HCT116 (cell line): ENCODE data around the gene EEPD1. TPM values are rescaled to one million over a fixed set of nuclear protein-coding genes. Genes with fewer than 3 reads are reported as not detected.

Experiments used
- ATAC-seq: fragments of 200-7000 bp; cut with Tn5 transposase; 2 replicates; pipeline ENCODE4 v1.9.1; 2020; ENCODE audit warnings: mild to moderate bottlenecking, moderate library complexity
- BruUV-seq: library from RNA; stranded (reverse); fragments of 400-500 nt; replicated peaks from 2 replicates; lab custom pipeline; 2021; lab: Mats Ljungman, UMichigan
- CTCF ChIA-PET: fragments of 300-600 bp; sonication (Branson Sonifier 250); formaldehyde crosslinking; loops from one replicate; lab custom pipeline; 2021; ENCODE audit warnings: antibody characterized with exemption; lab: Charles Lee
- POLR2A ChIA-PET: fragments of 300-600, 350-600 bp; sonication (Branson Sonifier 250); formaldehyde crosslinking; loops from one replicate; lab custom pipeline; 2021; ENCODE audit warnings: antibody characterized with exemption; lab: Charles Lee
- RAD21 ChIA-PET, 2 experiments: fragments of 300-600 bp; sonication (Branson Sonifier 250); formaldehyde crosslinking; loops; one replicate each; lab custom pipeline; 2023; ENCODE audit warnings: low total read pairs in 2 of 2; ENCODE audit not compliant: uncharacterized antibody in 2 of 2, unreplicated experiment in 2 of 2, low non-redundant PET in 1 of 2; lab: Charles Lee
- DNase-seq: peaks from one replicate; pipeline ENCODE4 v3.0.0-alpha.2; 2010; ENCODE audit warnings: low read depth, low spot score
- H2AFZ ChIP-seq: fragments of 200-600 bp; shearing (Covaris generic), sonication (generic); 2 replicates; pipeline ENCODE4 v1.6.1; 2017; ENCODE audit warnings: low read depth, mixed run types, mixed read lengths, antibody characterized with exemption, low read length; ENCODE audit not compliant: poor library complexity, severe bottlenecking
- H3K27ac ChIP-seq: 2 replicates; pipeline ENCODE4 v1.5.1; 2012; ENCODE audit warnings: low read depth, low read length
- H3K27me3 ChIP-seq: fragments of 200-600 bp; sonication (generic); 2 replicates; pipeline ENCODE4 v1.6.1; 2016; ENCODE audit warnings: mixed run types, low read length, mixed read lengths; ENCODE audit not compliant: insufficient read depth
- H3K36me3 ChIP-seq, 2 experiments: fragments of 200-500 bp in 1 of 2; fragments of 200-600 bp in 1 of 2; sonication (Bioruptor generic) in 1 of 2; sonication (generic) in 1 of 2; 2 replicates each; pipeline versions ENCODE4 v1.5.1 to v1.6.1; 2014 to 2016; ENCODE audit warnings: low read length in 2 of 2, inconsistent platforms in 1 of 2, mixed read lengths in 1 of 2, mixed run types in 1 of 2; ENCODE audit not compliant: insufficient read depth in 2 of 2, control insufficient read depth in 1 of 2
- H3K4me1 ChIP-seq, 2 experiments: fragments of 200-600 bp in 1 of 2; sonication (generic) in 1 of 2; 2 replicates each; pipeline versions ENCODE4 v1.5.1 to v1.6.1; 2012 to 2017; ENCODE audit warnings: low read length in 2 of 2, inconsistent platforms in 1 of 2, mild to moderate bottlenecking in 1 of 2, mixed read lengths in 1 of 2, mixed run types in 1 of 2, moderate library complexity in 1 of 2; ENCODE audit not compliant: insufficient read depth in 2 of 2, control insufficient read depth in 1 of 2
- H3K4me2 ChIP-seq: fragments of 200-600 bp; sonication (generic); 2 replicates; pipeline ENCODE4 v1.6.1; 2017; ENCODE audit warnings: mixed run types, low read length, mixed read lengths
- H3K4me3 ChIP-seq, 2 experiments: fragments of 200-600 bp in 1 of 2; sonication (generic) in 1 of 2; replicated peaks in 1 of 2; 2 replicates each; pipeline ENCODE4 v1.5.1; 2011 to 2016; ENCODE audit warnings: low read length in 2 of 2, control low read depth in 1 of 2, low read depth in 1 of 2, mild to moderate bottlenecking in 1 of 2, mixed read lengths in 1 of 2, mixed run types in 1 of 2
- H3K79me2 ChIP-seq: fragments of 200-600 bp; sonication (generic); 2 replicates; pipeline ENCODE4 v1.6.1; 2017; ENCODE audit warnings: mild to moderate bottlenecking, mixed run types, low read length, moderate library complexity, mixed read lengths; ENCODE audit not compliant: insufficient read depth
- H3K9ac ChIP-seq: fragments of 200-600 bp; sonication (generic); 2 replicates; pipeline ENCODE4 v1.6.1; 2016; ENCODE audit warnings: low read length, mixed read lengths
- H3K9me2 ChIP-seq: fragments of 200-600 bp; sonication (generic), shearing (Covaris generic); 2 replicates; pipeline ENCODE4 v1.6.1; 2017; ENCODE audit warnings: mixed run types, mild to moderate bottlenecking, moderate library complexity; ENCODE audit not compliant: insufficient read depth
- H3K9me3 ChIP-seq, 2 experiments: fragments of 200-500 bp in 1 of 2; fragments of 200-600 bp in 1 of 2; sonication (Bioruptor generic) in 1 of 2; sonication (generic) in 1 of 2; 2 replicates each; pipeline ENCODE4 v1.6.1; 2014 to 2017; ENCODE audit warnings: low read length in 2 of 2, mixed read lengths in 2 of 2, inconsistent platforms in 1 of 2, low read depth in 1 of 2, mild to moderate bottlenecking in 1 of 2, mixed run types in 1 of 2, moderate library complexity in 1 of 2; ENCODE audit not compliant: control insufficient read depth in 1 of 2, insufficient read depth in 1 of 2
- H4K20me1 ChIP-seq: fragments of 200-600 bp; sonication (generic), shearing (Covaris generic); 2 replicates; pipeline ENCODE4 v1.6.1; 2017; ENCODE audit warnings: mixed run types, mild to moderate bottlenecking, moderate library complexity; ENCODE audit not compliant: insufficient read depth
- CBX3 ChIP-seq: IDR thresholded peaks from 2 replicates; pipeline ENCODE4 v1.6.1; 2012; ENCODE audit warnings: low read depth
- FOSL1 ChIP-seq: IDR thresholded peaks from 2 replicates; pipeline ENCODE4 v1.6.1; 2012; ENCODE audit warnings: low read depth
- JUND ChIP-seq: IDR thresholded peaks from 2 replicates; pipeline ENCODE4 v1.6.1; 2012
- MAX ChIP-seq: IDR thresholded peaks from 2 replicates; pipeline ENCODE4 v1.6.1; 2012
- SIN3A ChIP-seq: IDR thresholded peaks from 2 replicates; pipeline ENCODE4 v1.6.1; 2012; ENCODE audit warnings: low read depth
- SP1 ChIP-seq: IDR thresholded peaks from 2 replicates; pipeline ENCODE4 v1.6.1; 2012; ENCODE audit warnings: low read depth
- TCF7L2 ChIP-seq: IDR thresholded peaks from 2 replicates; pipeline ENCODE4 v1.7.0; 2011; ENCODE audit warnings: borderline replicate concordance, inconsistent platforms; ENCODE audit not compliant: insufficient read depth, insufficient read length; ENCODE audit errors: extremely low read depth
- YY1 ChIP-seq: IDR thresholded peaks from 2 replicates; pipeline ENCODE4 v1.6.1; 2011; ENCODE audit warnings: low read length, low read depth, moderate library complexity, mild to moderate bottlenecking; ENCODE audit not compliant: insufficient replicate concordance; ENCODE audit errors: extremely low read depth
- ZNF274 ChIP-seq: fragments of 200-500 bp; sonication (Bioruptor generic); IDR thresholded peaks from 2 replicates; pipeline ENCODE4 v1.6.1; 2014; ENCODE audit warnings: mild to moderate bottlenecking, low read depth, low read length, inconsistent platforms
- intact Hi-C: fragments of 100-400 bp; cut with micrococcal nuclease; formaldehyde crosslinking; loops from 2 replicates; pipeline ENCODE4 v1.10.0; 2022
- total RNA-seq: library from RNA; stranded (reverse); gene quantifications from one replicate; pipeline ENCODE4 v1.2.1, GENCODE V29; 2021; ENCODE audit not compliant: unreplicated experiment
- TF ChIP-seq, protein P1 (sequence below): IDR thresholded peaks from 2 replicates; pipeline ENCODE4 v1.6.1; 2011; ENCODE audit warnings: mild to moderate bottlenecking, low read length, moderate library complexity; ENCODE audit not compliant: insufficient replicate concordance; ENCODE audit errors: extremely low read depth
- TF ChIP-seq, protein P2 (sequence below): IDR thresholded peaks from 2 replicates; pipeline ENCODE4 v1.6.1; 2012

EEPD1 gene
- total RNA-seq, 1 experiment from 2014 or later, result 4.2 TPM

GRCh38 chr7:36116347-36117202, 36.5 kb upstream of the EEPD1 start:
- H3K4me1 ChIP-seq, result peaks cover 27 to 54% of the 10 kb centered on the region in 2 experiments
- intact Hi-C loops, result no loop called here
- DNase-seq, result peak; percentile 56
- no peaks in the 10 kb centered on the region for H3K27me3 ChIP-seq
- H3K27ac ChIP-seq, result peak overlapping the region; percentile 67
- peak overlapping the region; percentile 97 for H3K4me2 ChIP-seq
- no peaks in the 10 kb centered on the region for H3K9me3 ChIP-seq
- H3K79me2 ChIP-seq, result no peaks in the 10 kb centered on the region
- POLR2A ChIA-PET, result no interaction called here
- no peaks in the 10 kb centered on the region for H3K9me2 ChIP-seq
- peak; percentile 14 for TF ChIP-seq YY1
- TF ChIP-seq, protein P1, sequence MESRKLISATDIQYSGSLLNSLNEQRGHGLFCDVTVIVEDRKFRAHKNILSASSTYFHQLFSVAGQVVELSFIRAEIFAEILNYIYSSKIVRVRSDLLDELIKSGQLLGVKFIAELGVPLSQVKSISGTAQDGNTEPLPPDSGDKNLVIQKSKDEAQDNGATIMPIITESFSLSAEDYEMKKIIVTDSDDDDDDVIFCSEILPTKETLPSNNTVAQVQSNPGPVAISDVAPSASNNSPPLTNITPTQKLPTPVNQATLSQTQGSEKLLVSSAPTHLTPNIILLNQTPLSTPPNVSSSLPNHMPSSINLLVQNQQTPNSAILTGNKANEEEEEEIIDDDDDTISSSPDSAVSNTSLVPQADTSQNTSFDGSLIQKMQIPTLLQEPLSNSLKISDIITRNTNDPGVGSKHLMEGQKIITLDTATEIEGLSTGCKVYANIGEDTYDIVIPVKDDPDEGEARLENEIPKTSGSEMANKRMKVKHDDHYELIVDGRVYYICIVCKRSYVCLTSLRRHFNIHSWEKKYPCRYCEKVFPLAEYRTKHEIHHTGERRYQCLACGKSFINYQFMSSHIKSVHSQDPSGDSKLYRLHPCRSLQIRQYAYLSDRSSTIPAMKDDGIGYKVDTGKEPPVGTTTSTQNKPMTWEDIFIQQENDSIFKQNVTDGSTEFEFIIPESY, result no peak
- TF ChIP-seq, protein P2, sequence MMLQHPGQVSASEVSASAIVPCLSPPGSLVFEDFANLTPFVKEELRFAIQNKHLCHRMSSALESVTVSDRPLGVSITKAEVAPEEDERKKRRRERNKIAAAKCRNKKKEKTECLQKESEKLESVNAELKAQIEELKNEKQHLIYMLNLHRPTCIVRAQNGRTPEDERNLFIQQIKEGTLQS, result no peak
- TF ChIP-seq ZNF274, result no peak
- peak; percentile 27; the same call in 1 of the 2 replicates for TF ChIP-seq MAX
- peak; percentile 80 for TF ChIP-seq JUND
- peak; percentile 17; the same call in 1 of the 2 replicates for TF ChIP-seq CBX3
- 0 out of 2 replicates have a peak, but pooled peaks have one; percentile 70 for TF ChIP-seq SIN3A
- TF ChIP-seq TCF7L2, result peak; percentile 29
- TF ChIP-seq SP1, result peak; percentile 77
- TF ChIP-seq FOSL1, result peak; percentile 89
- peak overlapping the region; percentile 82 for H2AFZ ChIP-seq
- H3K36me3 ChIP-seq, result no peaks in the 10 kb centered on the region
- no TSS peak for BruUV-seq
- RAD21 ChIA-PET, result interaction anchor here in 1 of 2 experiments (1.5 kb wide), 1 partner anchor 12 kb away, joined by 4 read pairs; no protein-coding TSS in a partner anchor
- peak; percentile 37 for ATAC-seq
- CTCF ChIA-PET, result interaction anchor here (1.1 to 1.8 kb wide), 3 partner anchors 10 to 175 kb away, joined by 3 to 7 read pairs (median 3); no protein-coding TSS in a partner anchor
- H4K20me1 ChIP-seq, result no peaks in the 10 kb centered on the region
- peak overlapping the region in 1 of 2 experiments; percentile 52; a peak in 3 of 4 replicates for H3K4me3 ChIP-seq
- peak overlapping the region; percentile 40 for H3K9ac ChIP-seq
